Stimulated activated CD4-positive, alpha-beta T cell treated with anti-CD3 and anti-CD28 coated beads, Interleukin-15, amount 100 ng/mL, for 1 hour (primary cell): ENCODE measurements around the gene TCF3.
"Not testable (repeated sequence)": the region's sequence is repeated elsewhere in the genome, so short reads cannot be mapped to it uniquely, and the experiment has no call there.

Source experiments
- DNase-seq, 2 donors: peaks; one replicate each; pipeline ENCODE4 v3.0.0-alpha.2; 2020; ENCODE audit warnings: low read depth in 1 of 2, low spot score in 1 of 2

TCF3 gene

DNA sequence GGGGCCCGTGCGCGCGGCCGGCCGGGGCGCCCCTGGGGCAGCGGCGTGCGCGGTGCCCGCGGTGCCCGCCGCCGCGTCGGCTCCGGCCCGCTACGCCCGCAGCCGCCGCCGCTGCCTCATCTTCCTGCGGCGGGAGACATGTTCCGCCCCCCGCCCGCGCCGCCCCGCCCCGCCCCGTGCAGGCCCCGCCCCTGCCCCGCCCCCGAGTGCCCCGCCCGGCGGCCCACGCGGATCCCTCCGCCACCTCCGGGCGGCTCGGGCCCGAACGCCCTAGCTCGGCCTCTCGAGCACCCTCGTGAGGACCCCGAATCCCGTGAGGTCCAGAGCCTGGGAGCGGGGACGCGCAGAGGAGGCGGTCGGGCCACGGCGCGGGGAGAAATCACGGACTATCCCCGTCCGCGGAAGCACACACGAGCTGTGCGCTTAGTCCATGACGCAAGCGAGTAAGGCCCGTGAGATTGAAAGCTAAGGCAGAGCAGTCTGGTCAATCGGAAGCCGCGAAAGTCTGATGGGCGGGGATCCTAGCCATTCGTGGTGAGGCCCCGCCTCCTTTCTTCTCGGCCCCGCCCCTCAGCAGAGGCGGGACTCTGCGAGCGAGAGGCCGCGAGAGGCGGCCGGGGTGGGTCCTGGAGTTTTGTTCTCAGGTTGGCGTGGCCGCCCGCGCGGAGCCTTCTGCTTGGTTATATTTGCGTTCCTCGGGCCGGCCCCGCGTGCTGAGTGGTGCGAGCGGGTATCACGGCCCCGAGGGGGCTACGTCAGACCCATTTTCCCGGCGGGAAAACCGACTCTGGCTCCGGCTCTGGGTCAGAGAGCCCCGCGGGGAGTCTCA, at the start of gene TCF3:
TCF3 (minus strand) TSS at position 145 of the 829 bp plus-strand sequence. CDS start 2,367 bp downstream, outside the sequence.
- DNase-seq = peak; percentile 98 to 99

DNA sequence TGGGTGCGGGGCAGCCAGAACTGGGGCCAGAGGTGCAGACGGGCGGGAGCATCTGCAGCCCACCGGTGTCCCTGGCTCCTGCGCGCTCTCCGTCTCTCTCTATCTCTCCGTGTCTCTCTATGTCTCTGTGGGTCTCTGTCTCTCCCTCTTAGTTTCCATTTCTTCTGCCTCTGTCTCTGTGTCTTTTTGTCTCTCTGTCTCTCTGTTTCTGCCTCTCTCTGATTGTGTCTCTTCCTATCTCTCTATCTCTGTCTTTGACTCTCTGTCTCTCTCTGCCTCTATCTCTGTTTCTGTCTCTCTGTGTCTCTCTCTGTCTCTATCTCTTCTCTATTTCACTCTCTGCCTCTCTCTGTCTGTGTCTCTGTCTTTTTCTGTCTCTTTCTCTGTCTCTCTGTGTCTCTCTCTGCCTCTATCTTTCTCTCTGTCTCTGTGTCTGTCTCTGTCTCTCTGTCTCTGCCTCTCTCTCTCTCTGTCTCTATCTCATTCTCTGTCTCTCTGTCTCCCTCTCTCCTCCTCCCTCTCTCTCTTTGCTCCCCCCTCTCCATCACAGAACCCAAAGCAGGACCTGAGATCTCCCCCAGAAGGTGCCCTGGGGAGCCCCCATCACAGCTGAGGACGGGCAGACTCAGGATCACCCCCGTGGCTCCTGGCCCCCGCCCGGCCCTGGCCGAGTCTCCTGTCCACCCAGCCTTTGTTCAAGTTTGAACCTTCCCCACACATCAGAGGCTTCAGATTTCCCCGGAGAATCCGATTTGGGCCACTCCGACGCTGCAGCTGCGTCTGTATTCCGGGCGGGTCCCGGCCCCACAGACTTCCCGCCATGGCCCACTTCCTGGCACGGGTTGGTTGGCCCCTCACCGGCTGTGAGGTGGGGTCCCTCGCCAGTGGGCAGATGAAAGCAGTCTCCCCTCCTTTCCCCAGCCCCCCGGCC, 48.6 kb upstream of the TCF3 start:
- DNase-seq = no peak

DNA sequence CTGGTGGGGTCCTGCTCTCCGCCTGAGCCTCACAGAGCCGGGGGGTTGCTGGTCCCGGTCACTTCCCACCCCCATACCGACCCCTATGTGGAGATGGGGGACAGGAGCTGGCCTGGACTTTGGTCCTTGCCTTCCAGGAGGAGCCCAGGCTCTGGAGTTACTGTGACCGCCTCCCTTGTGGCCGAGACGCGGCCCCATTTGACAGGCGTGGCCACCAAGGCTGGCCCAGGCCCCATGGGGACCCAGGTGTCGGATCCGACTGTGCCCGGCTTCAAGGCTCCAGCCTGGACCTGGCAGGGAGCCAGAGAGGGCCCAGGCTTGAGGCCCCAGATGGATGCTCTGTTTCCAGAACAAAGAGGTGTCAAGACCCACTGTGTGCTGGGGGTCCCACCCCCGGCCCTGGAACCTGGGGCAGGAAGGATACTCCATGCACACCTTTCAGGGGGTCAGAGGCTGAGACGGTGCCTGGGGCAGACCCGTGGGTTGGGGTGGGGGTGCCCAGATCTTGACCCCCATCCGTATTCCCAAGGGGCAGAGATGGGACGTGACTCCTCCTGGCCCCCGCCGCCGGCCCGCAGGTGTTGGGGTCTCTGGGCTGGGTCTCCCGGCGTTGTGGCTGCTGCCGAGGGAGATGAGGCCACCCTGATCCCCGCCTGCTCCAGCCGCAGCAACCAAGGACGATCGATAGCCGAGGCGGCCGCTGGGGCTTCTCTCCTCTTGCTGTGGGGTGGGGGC, 47.8 kb upstream of the TCF3 start:
- no peak for DNase-seq

DNA sequence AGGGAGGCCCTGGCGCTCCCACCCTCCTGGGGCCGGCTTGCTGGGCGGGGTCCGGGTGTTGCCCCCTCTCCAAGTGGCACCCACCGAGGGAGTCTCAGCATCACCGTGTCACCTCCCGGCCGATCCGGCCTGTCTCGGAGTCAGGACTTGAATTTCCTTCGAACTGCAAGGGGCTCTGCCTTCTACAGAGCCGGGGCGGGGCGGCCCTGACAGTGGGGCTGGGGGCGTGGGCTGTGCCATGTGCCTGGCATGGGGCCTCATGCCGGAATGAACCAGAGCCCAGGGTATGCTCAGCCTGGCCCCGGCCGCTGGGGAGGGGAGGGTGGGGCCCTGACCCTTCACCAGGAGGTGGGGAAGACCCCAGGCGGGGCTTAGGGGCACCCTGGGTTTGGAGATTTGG, 47.0 kb upstream of the TCF3 start:
- no peak for DNase-seq

DNA sequence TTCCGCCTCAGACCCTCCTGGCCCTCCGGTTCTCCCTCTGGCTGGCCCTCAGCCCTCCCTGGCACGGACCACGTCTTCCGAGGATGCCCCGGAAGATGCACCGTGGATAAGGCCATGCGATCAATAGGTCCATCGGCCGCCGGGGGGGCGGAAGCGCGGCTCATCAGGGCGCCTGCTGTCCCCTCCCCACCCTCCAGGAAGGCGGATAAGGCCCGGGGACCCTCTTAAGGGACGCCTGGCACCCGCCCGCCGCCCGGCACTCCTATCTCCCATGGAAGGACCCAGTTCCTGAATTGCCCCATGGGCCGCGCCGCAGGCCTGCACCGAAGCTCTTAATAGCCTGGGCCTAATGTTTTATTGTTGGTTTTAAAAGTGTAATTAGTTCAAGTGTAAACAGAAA, 46.2 kb upstream of the TCF3 start:
- no peak for DNase-seq

DNA sequence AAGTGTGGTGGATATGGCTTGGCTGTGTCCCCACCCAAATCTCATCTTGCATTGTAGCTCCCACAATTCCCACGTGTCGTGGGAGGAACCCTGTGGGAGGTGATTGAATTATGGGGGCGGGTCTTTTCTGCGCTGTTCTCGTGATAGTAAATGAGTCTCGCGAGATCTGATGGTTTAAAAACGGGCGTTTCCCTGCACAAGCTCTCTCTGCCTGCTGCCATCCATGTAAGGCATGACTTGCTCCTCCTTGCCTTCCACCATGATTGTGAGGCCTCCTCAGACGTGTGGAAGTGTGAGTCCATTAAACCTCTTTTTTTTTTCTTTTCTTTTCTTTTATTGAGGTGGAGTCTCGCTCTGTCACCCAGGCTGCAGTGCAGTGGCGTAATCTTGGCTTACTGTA, 43.1 kb upstream of the TCF3 start:
- not testable (repeated sequence) for DNase-seq

DNA sequence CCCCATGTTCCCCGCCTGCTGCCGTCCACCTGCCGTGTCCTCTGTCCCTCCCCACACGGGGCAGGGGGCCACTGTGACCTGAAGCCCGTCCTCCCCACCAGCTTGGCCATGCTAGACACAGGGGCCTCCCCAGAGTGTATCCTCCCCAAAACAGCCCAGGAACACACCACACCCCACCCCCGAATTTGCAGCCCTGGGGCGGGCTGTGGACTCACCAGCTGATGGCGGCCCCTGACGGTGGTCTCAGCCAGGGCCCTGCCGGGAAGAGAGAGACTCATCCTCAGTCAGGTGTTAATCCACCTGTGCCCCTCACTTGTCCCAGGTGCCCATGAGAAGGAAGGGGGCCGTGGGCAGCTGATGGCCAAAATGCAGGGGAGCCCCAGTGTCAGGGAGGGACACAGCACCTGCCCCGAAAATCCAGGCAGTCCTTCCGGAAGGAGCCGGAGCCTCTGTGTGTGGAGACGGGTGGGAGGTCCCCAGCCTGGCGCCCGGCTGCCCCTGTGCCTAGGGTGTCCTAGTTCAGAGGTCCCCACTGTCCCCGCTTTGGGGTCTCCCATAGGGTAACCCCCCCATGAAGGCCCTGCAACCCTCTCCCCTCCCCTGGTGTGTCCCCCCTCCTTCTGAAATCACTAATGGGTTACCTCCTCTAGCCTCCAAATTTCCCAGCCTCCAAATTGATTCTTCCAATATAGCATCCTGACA, 39.3 kb upstream of the TCF3 start:
- DNase-seq = no peak

DNA sequence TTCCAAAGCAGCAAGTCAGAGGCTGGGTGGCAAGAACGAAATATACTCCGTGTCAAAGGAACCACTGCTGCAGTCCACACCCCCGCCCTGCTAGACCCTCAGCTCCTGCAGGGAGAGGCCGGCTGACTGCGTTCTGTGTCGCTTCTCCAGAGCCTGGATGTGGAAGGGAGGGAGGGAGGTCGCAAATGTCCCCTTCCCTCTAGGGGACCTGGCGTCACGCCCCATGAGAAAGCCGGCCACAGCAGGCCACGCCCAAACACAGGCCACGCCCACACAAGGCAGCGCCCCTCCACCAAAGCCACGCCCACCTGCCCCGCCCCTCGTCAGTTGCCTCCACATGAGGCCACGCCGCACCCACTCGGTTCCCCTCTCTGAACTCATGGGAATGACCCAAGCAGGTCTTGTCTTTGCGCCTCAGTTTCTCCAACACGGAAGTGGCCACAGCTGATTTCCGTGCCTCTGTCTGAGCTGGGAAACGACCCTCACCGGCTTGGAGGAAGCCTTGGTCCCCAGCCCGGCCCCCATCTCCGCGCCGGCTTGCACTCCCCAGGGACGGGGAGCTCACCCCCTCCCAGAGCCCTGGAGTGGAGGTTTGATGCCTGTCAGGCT, 38.4 kb upstream of the TCF3 start:
- DNase-seq = peak; percentile 27 to 41

DNA sequence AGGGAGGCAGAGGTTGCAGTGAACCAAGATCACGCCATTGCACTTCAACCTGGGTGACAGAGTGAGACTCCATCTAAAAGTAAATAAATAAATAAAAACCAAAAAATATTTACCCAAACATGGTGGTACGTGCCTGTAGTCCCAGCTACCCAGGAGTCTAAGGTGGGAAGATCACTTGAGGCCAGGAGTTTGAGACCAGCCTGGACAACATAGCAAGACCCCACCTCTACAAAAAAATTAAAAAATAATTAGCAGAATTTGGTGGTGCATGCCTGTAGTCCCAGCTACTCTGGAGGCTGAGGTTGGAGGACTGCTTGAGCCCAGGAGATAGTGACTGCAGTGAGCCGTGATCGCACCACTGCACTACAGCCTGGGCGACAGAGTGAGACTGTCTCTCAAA, 33.4 kb upstream of the TCF3 start:
- not testable (repeated sequence) for DNase-seq

DNA sequence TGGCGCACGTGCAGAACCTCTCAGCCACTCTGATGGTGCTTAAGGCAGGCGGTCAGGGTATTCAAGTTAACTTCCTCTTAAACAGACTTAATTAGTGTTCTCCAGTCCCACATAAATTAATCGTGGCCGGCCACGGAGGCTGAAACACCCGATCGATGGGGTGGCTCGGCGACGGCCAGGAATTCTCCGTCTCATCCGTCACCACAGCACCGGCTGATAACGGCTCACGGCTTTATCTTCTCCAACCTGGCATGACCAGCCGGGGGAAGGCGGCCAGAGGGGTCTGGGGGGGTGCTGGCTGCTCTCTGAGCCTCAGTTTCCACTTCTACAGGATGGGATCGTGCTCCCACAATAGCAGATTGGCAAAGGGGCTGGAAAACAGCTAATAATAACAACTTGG, 32.6 kb upstream of the TCF3 start:
- no peak for DNase-seq

DNA sequence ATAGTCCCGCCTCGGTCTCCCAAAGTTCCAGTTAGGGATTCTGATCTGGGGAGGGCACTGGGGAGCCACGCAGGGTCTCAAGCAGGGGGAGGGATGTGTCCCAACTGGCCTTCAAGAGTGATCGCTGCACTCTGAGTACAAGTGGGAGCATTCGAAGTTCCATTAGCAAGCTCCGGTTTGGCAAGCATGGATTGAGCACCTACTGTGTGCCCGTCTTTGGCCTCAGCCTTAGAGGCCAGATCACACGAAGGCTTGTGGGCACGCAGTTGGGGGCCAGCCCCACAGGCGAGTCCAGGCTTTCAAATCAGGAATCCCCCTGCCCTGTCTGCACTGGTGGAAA, 32.1 kb upstream of the TCF3 start:
- no peak for DNase-seq

DNA sequence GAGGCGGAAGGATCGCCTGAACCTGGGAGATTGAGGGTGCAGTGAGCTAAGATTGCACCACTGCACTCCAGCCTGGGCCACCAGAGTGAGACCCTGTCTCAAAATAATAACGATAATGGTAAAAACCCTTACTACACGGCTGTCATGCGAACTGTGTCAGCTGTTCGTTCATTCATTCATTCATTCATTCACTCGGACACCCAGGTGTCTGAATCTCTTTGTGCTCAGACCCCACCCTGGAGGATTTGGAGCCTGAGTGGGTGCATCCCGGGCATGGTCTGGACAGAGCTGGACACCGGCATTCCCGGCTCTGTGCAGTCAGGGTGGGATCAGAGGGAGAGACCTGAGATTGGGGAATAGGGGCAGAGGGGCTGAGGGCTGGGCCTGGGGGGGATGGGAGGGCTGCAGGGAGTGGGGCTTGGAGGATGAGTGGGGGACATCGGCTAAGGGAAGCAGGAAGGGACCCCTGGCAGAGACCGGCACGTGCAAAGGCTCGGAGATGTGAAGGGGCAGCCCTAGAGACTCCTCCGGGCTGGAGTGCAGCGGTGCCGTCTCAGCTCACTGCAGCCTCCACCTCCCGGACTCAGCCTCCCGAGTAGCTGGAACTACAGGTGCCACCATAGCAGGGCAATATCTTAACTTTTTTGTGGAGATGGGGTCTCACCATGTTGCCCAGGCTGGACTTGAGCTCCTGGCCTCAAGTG, 31.6 kb upstream of the TCF3 start:
- DNase-seq = no peak

DNA sequence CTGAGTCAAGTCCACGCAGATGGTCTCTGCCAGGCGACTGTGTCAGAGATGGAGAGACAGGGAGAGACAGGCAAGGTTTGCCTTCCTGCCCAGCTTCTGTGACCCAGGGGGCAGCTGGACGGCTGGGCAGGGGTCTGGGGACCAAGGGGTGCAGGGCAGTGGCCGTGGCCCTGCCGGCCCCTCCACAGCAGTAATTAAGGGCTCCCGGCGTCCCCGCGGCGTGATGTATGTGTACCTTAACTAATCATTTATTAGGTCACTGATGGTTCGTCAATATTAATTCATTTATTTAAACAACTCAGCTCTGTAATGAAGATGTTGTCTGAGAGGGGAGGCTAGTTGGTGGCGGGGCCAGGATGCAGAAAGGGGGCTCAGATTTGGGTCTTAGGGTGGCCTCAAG, 28.6 kb upstream of the TCF3 start:
- no peak for DNase-seq

DNA sequence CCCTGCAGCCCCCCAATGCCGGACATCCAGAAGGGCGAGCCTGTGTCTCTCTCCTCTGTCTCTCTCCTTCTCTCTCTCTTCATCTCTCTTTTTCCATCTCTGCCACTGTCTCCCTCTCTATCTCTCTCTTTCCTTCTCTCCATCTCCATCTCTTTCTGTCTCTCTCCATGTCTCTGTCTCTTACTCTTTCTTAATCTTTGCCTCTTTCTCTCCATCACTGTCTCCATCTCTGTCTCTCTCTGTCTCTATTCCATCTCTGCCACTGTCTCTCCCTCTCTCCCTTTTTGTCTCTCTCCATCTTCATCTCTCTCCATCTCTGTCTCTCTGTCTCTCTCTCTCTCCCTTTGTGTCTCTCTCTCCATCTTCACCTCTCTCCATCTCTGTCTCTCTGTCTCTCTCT, 25.7 kb upstream of the TCF3 start:
- DNase-seq = no peak

DNA sequence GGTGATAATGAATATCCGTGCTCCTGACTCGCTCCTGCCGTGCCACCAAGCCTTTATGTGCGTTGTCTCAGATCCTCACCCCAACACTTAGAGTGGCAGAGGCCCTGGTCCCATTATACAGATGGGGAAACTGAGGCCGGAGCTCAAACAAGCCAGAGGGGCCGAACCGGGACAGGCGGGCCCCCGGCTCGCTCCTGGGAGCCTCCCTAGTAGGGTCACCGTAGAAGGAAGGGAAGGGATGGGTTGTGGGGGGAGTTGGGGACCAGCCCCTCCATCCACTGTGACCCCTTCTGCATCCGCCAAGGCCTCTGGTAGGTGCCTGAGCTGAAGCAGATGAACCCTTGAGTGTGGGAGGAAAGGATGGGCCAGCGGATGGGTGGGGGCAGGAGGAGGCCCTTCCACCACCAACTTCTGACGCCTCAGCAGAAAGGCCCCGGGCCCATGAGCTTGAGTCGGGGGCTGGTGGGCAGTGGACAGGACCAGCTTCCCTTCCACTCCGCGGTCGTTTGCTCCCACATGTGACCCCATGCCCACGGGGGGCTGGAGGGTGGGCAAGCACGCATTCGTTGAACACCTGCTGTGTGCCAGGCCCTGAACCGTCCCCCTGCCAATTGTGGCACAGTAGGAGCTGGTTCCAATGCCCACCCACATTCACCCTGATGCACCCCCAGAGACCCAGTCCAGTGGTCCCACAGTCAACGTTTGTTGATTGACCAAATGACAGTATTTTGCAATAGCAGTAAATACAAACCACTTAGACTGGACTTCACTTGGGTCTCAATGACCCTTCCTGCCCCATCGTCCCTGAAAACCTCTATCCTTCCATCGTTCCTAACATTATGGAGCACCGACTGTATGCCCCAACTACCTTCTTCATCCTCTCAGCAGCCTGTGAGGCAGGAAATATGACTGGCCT, 24.2 kb upstream of the TCF3 start:
- DNase-seq = no peak

DNA sequence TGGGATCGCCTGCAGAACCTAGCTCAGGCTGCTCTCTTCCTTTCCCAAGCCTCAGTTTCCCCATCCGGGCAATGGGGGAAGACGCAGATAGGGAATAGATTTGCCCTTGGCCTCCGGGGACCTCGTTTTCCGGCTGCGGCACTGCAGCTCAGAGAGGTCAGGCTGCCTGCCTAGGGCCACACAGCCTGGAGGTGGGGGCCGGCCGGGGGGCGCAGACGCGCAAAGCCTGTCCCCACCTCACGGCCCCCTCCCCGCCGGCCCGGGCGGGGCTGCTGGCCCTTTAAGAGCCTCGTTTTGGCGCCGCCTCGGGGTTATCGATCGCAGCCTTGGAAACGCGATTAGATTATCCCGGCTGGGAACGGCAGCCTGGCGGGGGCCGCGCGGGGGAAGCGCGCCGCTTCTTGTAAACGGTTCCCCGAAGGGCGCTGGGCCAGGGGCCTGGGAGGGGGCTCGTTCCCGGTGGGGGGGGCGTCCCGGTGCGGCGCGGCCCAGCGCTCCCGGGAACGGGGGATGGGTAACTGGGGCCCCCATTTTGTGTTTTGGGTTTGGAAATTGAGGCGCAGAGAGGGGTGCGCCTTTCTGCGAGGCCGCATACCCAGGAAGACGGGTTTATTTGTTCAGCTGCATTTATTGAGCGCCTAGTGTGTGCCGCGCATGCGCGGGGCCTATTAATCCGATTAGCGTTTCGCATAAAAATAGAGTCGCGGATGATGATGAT, 23.4 kb upstream of the TCF3 start:
- no peak for DNase-seq

DNA sequence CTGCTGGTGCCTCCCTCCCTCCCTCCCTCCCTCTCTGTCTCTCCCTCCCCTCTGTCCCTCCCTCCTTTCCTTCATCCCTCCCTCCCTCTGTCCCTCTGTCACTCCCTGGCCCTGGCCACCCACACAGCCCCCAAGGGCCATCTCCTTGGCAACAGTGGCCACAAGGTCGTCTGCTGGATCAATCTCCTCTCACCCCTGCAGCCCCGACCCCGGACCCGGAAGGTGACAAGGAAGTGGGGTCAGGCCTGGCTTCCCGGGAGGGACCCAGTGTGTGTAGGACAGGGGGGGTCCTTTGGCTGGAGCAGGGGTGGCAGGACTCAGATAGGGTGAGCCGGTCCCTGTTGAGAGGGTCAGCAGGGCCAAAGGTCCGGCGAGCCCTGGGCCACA, 21.9 kb upstream of the TCF3 start:
- no peak for DNase-seq

DNA sequence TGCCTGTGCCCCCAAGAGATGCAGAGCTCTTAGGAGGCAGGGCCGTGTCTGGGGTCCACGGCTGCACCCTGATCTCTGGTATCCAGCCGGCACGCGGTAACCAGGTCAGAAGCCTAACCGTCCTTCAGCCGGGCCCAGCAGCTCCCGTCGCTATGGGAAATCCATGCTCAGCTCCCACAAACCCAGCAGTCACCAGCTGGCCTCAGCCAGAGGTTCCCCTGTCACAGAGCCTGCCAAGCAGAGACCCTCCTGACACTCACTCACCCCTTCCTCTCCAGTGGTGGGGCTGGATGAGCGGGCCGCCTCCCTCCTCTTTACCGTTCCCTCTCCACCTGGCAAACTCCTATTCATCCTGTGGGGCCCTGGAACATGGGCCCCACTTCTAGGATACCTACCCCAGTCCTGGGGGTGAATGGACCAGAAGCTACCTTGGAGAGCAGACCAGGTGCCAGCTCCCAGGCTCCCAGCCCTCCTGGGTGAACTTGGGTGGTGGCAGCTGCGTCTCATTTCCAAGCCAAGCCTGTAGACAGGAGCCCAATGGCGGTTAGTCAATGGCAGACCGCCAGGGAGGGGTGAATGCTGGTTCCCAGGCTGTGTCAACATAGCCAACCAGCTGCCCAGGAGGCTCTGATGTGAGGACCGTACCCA, 21.4 kb upstream of the TCF3 start:
- no peak for DNase-seq
